GM12878 (cell line): ENCODE results near the gene GPR108.

Experiments
- CREM ChIP-seq: IDR thresholded peaks from 2 replicates; pipeline ENCODE4 v1.6.1; 2014; ENCODE audit warnings: antibody characterized with exemption, low read depth
- EZH2 ChIP-seq: IDR thresholded peaks from 2 replicates; pipeline ENCODE4 v1.6.1; 2012; ENCODE audit warnings: low read depth, mild to moderate bottlenecking, control low read depth, inconsistent platforms, low read length, borderline replicate concordance; ENCODE audit not compliant: control insufficient read depth
- USF2 ChIP-seq: IDR thresholded peaks from 2 replicates; pipeline ENCODE4 v1.6.1; 2011; ENCODE audit warnings: low read depth, low read length, improper control_type of control experiment, borderline replicate concordance

GRCh38 chr19:6685482-6685881, 51.9 kb downstream of the GPR108 start:
- TF ChIP-seq EZH2 (no peak), USF2 (no peak), CREM (no peak)
